Activated CD4-positive, alpha-beta T cell treated with anti-CD3 and anti-CD28 coated beads for 24 hours (primary cell): ENCODE measurements around the gene XAGE1A.
"Not testable (repeated sequence)": the region's sequence is repeated elsewhere in the genome, so short reads cannot be mapped to it uniquely, and the experiment has no call there.

Experiments
- DNase-seq, 2 donors: peaks; one replicate each; pipeline ENCODE4 v3.0.0-alpha.2; 2020; ENCODE audit warnings: low read depth in 2 of 2

Gene XAGE1A

GRCh38 chrX:52495545-52496418 is at the start of gene XAGE1A:
TSS of gene XAGE1A (plus strand) at chrX:52495808. CDS start at chrX:52497362, 1,554 bp downstream.
- DNase-seq, result not testable (repeated sequence)

GRCh38 chrX:52452031-52452430 is 43.6 kb upstream of the XAGE1A start:
- not testable (repeated sequence) for DNase-seq

GRCh38 chrX:52471301-52471700 is 24.3 kb upstream of the XAGE1A start:
- not testable (repeated sequence) for DNase-seq

- not testable (repeated sequence) for DNase-seq
Measured at GRCh38 chrX:52496419-52496772, 788 bp downstream of the XAGE1A start.

GRCh38 chrX:52501362-52501761 is 5.8 kb downstream of the XAGE1A start:
- DNase-seq, result not testable (repeated sequence)

GRCh38 chrX:52504551-52504950 is 8.9 kb downstream of the XAGE1A start:
- DNase-seq, result no peak

GRCh38 chrX:52507331-52507730 is 11.7 kb downstream of the XAGE1A start:
- DNase-seq, result no peak

- no peak for DNase-seq
Measured at GRCh38 chrX:52509916-52510315, 14.3 kb downstream of the XAGE1A start.

GRCh38 chrX:52511126-52511525 is 15.5 kb downstream of the XAGE1A start:
- DNase-seq, result not testable (repeated sequence)

- not testable (repeated sequence) for DNase-seq
Measured at GRCh38 chrX:52516110-52516986, 20.7 kb downstream of the XAGE1A start.

- not testable (repeated sequence) for DNase-seq
Measured at GRCh38 chrX:52516987-52517325, 21.3 kb downstream of the XAGE1A start, which contains the start of gene XAGE1B. TSS of gene XAGE1B (minus strand) at chrX:52517063. CDS start at chrX:52515527, 1,536 bp downstream.

- not testable (repeated sequence) for DNase-seq
Measured at GRCh38 chrX:52541051-52541450, 45.4 kb downstream of the XAGE1A start.

- no peak for DNase-seq
Measured at GRCh38 chrX:52542311-52542710, 46.7 kb downstream of the XAGE1A start.

GRCh38 chrX:52544147-52544840 is 48.7 kb downstream of the XAGE1A start:
- no peak for DNase-seq

- not testable (repeated sequence) for DNase-seq
Measured at GRCh38 chrX:52548769-52549168, 53.2 kb downstream of the XAGE1A start.
